ENCODE data around the gene CCZ1B. TPM values are rescaled to one million over a fixed set of nuclear protein-coding genes. Genes with fewer than 3 reads are reported as not detected.
"Not testable (repeated sequence)": the region's sequence is repeated elsewhere in the genome, so short reads cannot be mapped to it uniquely, and the experiment has no call there.

The CCZ1B gene
- total and polyA plus RNA-seq, 2 donors (not counting 1 experiment from before 2014, with no cell fraction given), result 20.3 to 92.8 TPM

GRCh38 chr7:6827180-6827579 is 1.1 kb upstream of the CCZ1B start:
- H2AFZ ChIP-seq (ENCODE audit: insufficient read depth, low read depth, low read length, poor library complexity, severe bottlenecking); H3K27ac ChIP-seq (ENCODE audit: low read length in 2 of 2); H3K4me1 ChIP-seq (ENCODE audit: control insufficient read depth in 2 of 2, insufficient read depth in 2 of 2, low read length in 2 of 2); H3K9me3 Mint-ChIP-seq (ENCODE audit: insufficient read depth); POLR2A ChIA-PET; ATAC-seq (ENCODE audit: low read depth); H3K4me1 Mint-ChIP-seq; DNase-seq; H3K9ac ChIP-seq (ENCODE audit: low read length); H3K79me2 ChIP-seq (ENCODE audit: control insufficient read depth, insufficient read depth, low read length); H4K20me1 ChIP-seq (ENCODE audit: control insufficient read depth, insufficient read depth, low read length, poor library complexity, severe bottlenecking); H3K27me3 ChIP-seq (replicated peaks in 1 of 4; ENCODE audit: control extremely low read depth in 1 of 4, control insufficient read depth in 3 of 4, insufficient read depth in 4 of 4, low read length in 3 of 4); H3K4me2 ChIP-seq (replicated peaks; ENCODE audit: low read depth, low read length, poor library complexity, severe bottlenecking); CTCF ChIA-PET; H3K9me3 ChIP-seq (ENCODE audit: control extremely low read depth in 1 of 3, control insufficient read depth in 2 of 3, insufficient read depth in 1 of 3, low read length in 2 of 3); H3K36me3 ChIP-seq (replicated peaks in 1 of 2; ENCODE audit: control extremely low read depth in 1 of 2, control insufficient read depth in 1 of 2, extremely low read depth in 1 of 2, insufficient read depth in 2 of 2, low read length in 1 of 2); H3K4me3 ChIP-seq (ENCODE audit: control extremely low read depth in 1 of 5, extremely low read depth in 1 of 5, insufficient read depth in 1 of 5, low read depth in 2 of 5, low read length in 4 of 5); H3K27ac Mint-ChIP-seq; intact Hi-C loops (cut with micrococcal nuclease): not testable (repeated sequence)
- Mint-ChIP-seq H3K4me3 (peak overlapping the region; percentile 67), H3K27me3 (peaks cover 24% of the 10 kb centered on the region)
- WGBS (ENCODE audit: insufficient coverage), result 79% methylated on average over 4 of the region's 12 CpGs

- H3K79me2 ChIP-seq (ENCODE audit: control insufficient read depth, insufficient read depth, low read length); H3K4me1 Mint-ChIP-seq; H3K4me1 ChIP-seq (ENCODE audit: control insufficient read depth in 2 of 2, insufficient read depth in 2 of 2, low read length in 2 of 2); H3K36me3 ChIP-seq (replicated peaks in 1 of 2; ENCODE audit: control extremely low read depth in 1 of 2, control insufficient read depth in 1 of 2, extremely low read depth in 1 of 2, insufficient read depth in 2 of 2, low read length in 1 of 2); H4K20me1 ChIP-seq (ENCODE audit: control insufficient read depth, insufficient read depth, low read length, poor library complexity, severe bottlenecking); DNase-seq; intact Hi-C loops (cut with micrococcal nuclease); H3K27ac ChIP-seq (ENCODE audit: low read length in 2 of 2); H3K4me2 ChIP-seq (replicated peaks; ENCODE audit: low read depth, low read length, poor library complexity, severe bottlenecking); POLR2A ChIA-PET; H3K27me3 ChIP-seq (replicated peaks in 1 of 4; ENCODE audit: control extremely low read depth in 1 of 4, control insufficient read depth in 3 of 4, insufficient read depth in 4 of 4, low read length in 3 of 4); CTCF ChIA-PET; H3K9me3 Mint-ChIP-seq (ENCODE audit: insufficient read depth); H3K27ac Mint-ChIP-seq; H3K9me3 ChIP-seq (ENCODE audit: control extremely low read depth in 1 of 3, control insufficient read depth in 2 of 3, insufficient read depth in 1 of 3, low read length in 2 of 3): not testable (repeated sequence)
- H3K4me3 Mint-ChIP-seq, result peak overlapping the region; percentile 75
- Histone ChIP-seq H3K9ac (ENCODE audit: low read length) (peak overlapping the region; percentile 61), H3K4me3 (ENCODE audit: control extremely low read depth in 1 of 5, extremely low read depth in 1 of 5, insufficient read depth in 1 of 5, low read depth in 2 of 5, low read length in 4 of 5) (peak overlapping the region in 3 of 5 experiments; percentile 30 to 62 (median 41)), H2AFZ (ENCODE audit: insufficient read depth, low read depth, low read length, poor library complexity, severe bottlenecking) (peak overlapping the region; percentile 80)
- peak; percentile 38 for ATAC-seq (ENCODE audit: low read depth)
- peaks cover 14% of the 10 kb centered on the region for H3K27me3 Mint-ChIP-seq
- no CpG with 5 or more reads among the region's 42 CpGs for WGBS (ENCODE audit: insufficient coverage)
Observed at GRCh38 chr7:6825236-6826125, 594 bp downstream of the CCZ1B start.

- 100% methylated on average over 2 of the region's 6 CpGs for WGBS (ENCODE audit: insufficient coverage)
- H3K27ac Mint-ChIP-seq; ATAC-seq (ENCODE audit: low read depth): not testable (repeated sequence)
Observed at GRCh38 chr7:6821622-6822021, 4.5 kb downstream of the CCZ1B start.

GRCh38 chr7:6815470-6815869 is 10.6 kb downstream of the CCZ1B start:
- H3K9me3 Mint-ChIP-seq (ENCODE audit: insufficient read depth); H3K4me1 Mint-ChIP-seq; H3K79me2 ChIP-seq (ENCODE audit: control insufficient read depth, insufficient read depth, low read length); intact Hi-C loops (cut with micrococcal nuclease); H4K20me1 ChIP-seq (ENCODE audit: control insufficient read depth, insufficient read depth, low read length, poor library complexity, severe bottlenecking); DNase-seq; H3K9me3 ChIP-seq (ENCODE audit: control extremely low read depth in 1 of 3, control insufficient read depth in 2 of 3, insufficient read depth in 1 of 3, low read length in 2 of 3); H3K36me3 ChIP-seq (replicated peaks in 1 of 2; ENCODE audit: control extremely low read depth in 1 of 2, control insufficient read depth in 1 of 2, extremely low read depth in 1 of 2, insufficient read depth in 2 of 2, low read length in 1 of 2); H3K27me3 ChIP-seq (replicated peaks in 1 of 4; ENCODE audit: control extremely low read depth in 1 of 4, control insufficient read depth in 3 of 4, insufficient read depth in 4 of 4, low read length in 3 of 4); H3K4me3 Mint-ChIP-seq; H3K4me2 ChIP-seq (replicated peaks; ENCODE audit: low read depth, low read length, poor library complexity, severe bottlenecking); H3K27me3 Mint-ChIP-seq; H3K4me3 ChIP-seq (ENCODE audit: control extremely low read depth in 1 of 5, extremely low read depth in 1 of 5, insufficient read depth in 1 of 5, low read depth in 2 of 5, low read length in 4 of 5); H3K27ac ChIP-seq (ENCODE audit: low read length in 2 of 2); POLR2A ChIA-PET; H3K27ac Mint-ChIP-seq; CTCF ChIA-PET; H3K4me1 ChIP-seq (ENCODE audit: control insufficient read depth in 2 of 2, insufficient read depth in 2 of 2, low read length in 2 of 2); ATAC-seq (ENCODE audit: low read depth); H3K9ac ChIP-seq (ENCODE audit: low read length); H2AFZ ChIP-seq (ENCODE audit: insufficient read depth, low read depth, low read length, poor library complexity, severe bottlenecking): not testable (repeated sequence)
- whole genome bisulfite sequencing (ENCODE audit: insufficient coverage), result no CpG with 5 or more reads among the region's 7 CpGs

More at GRCh38 chr7:6821622-6822021, 4.5 kb downstream of the CCZ1B start:
- H3K9me3 ChIP-seq (ENCODE audit: control extremely low read depth in 1 of 3, control insufficient read depth in 2 of 3, insufficient read depth in 1 of 3, low read length in 2 of 3); H3K27me3 Mint-ChIP-seq; H3K9ac ChIP-seq (ENCODE audit: low read length); intact Hi-C loops (cut with micrococcal nuclease); H2AFZ ChIP-seq (ENCODE audit: insufficient read depth, low read depth, low read length, poor library complexity, severe bottlenecking); H3K4me1 Mint-ChIP-seq; H3K4me3 Mint-ChIP-seq; H3K4me1 ChIP-seq (ENCODE audit: control insufficient read depth in 2 of 2, insufficient read depth in 2 of 2, low read length in 2 of 2); H3K27me3 ChIP-seq (replicated peaks in 1 of 4; ENCODE audit: control extremely low read depth in 1 of 4, control insufficient read depth in 3 of 4, insufficient read depth in 4 of 4, low read length in 3 of 4); H3K4me2 ChIP-seq (replicated peaks; ENCODE audit: low read depth, low read length, poor library complexity, severe bottlenecking); H3K9me3 Mint-ChIP-seq (ENCODE audit: insufficient read depth); CTCF ChIA-PET; H3K79me2 ChIP-seq (ENCODE audit: control insufficient read depth, insufficient read depth, low read length); H3K4me3 ChIP-seq (ENCODE audit: control extremely low read depth in 1 of 5, extremely low read depth in 1 of 5, insufficient read depth in 1 of 5, low read depth in 2 of 5, low read length in 4 of 5); H3K27ac ChIP-seq (ENCODE audit: low read length in 2 of 2); H4K20me1 ChIP-seq (ENCODE audit: control insufficient read depth, insufficient read depth, low read length, poor library complexity, severe bottlenecking); H3K36me3 ChIP-seq (replicated peaks in 1 of 2; ENCODE audit: control extremely low read depth in 1 of 2, control insufficient read depth in 1 of 2, extremely low read depth in 1 of 2, insufficient read depth in 2 of 2, low read length in 1 of 2); DNase-seq; POLR2A ChIA-PET: not testable (repeated sequence)

Measured in B cell (primary cell).